Keratinocyte (primary cell): ENCODE measurements around the gene RPS2. TPM values are rescaled to one million over a fixed set of nuclear protein-coding genes. Genes with fewer than 3 reads are reported as not detected.
A peak's percentile ranks its signal among the peaks of the same experiment; 100 is the strongest.

ENCODE experiments used
- DNase-seq: peaks from one replicate; pipeline ENCODE4 v3.0.0-alpha.2; 2011; ENCODE audit warnings: low read depth, missing footprints, low spot score
- FAIRE-seq: peaks from 2 replicates; lab custom pipeline; 2011; peaks lifted over from hg19 to GRCh38; lab: Jason Lieb, UNC
- H2AFZ ChIP-seq: 2 replicates; pipeline ENCODE4 v1.6.0; 2012; ENCODE audit warnings: low read length, control low read depth, inconsistent platforms; ENCODE audit not compliant: control insufficient read depth
- H3K27ac ChIP-seq: 2 replicates; pipeline ENCODE4 v1.5.1; 2011; ENCODE audit warnings: low read length; ENCODE audit not compliant: control insufficient read depth, insufficient read depth
- H3K27me3 ChIP-seq: 3 replicates; pipeline ENCODE4 v1.6.0; 2011; ENCODE audit warnings: low read length; ENCODE audit not compliant: control insufficient read depth, insufficient read depth; ENCODE audit errors: extremely low read depth
- H3K36me3 ChIP-seq, 2 experiments: 2 replicates in 1 of 2; 3 replicates in 1 of 2; pipeline ENCODE4 v1.5.1; 2011; ENCODE audit warnings: low read length in 2 of 2, mild to moderate bottlenecking in 1 of 2; ENCODE audit not compliant: control insufficient read depth in 2 of 2, insufficient read depth in 2 of 2; ENCODE audit errors: extremely low read depth in 1 of 2
- H3K4me1 ChIP-seq: 3 replicates; pipeline ENCODE4 v1.5.1; 2011; ENCODE audit warnings: low read length; ENCODE audit not compliant: control insufficient read depth, insufficient read depth; ENCODE audit errors: extremely low read depth
- H3K4me2 ChIP-seq: 3 replicates; pipeline ENCODE4 v1.6.0; 2011; ENCODE audit warnings: low read depth, low read length; ENCODE audit not compliant: control insufficient read depth, insufficient read depth; ENCODE audit errors: extremely low read depth
- H3K4me3 ChIP-seq, 3 experiments: fragments of 200-600 bp in 1 of 3; sonication (generic) in 1 of 3; 2 replicates in 2 of 3; 3 replicates in 1 of 3; pipeline ENCODE4 v1.5.1; 2011 to 2016; ENCODE audit warnings: low read length in 3 of 3, mild to moderate bottlenecking in 3 of 3, control low read depth in 2 of 3, inconsistent platforms in 1 of 3, low read depth in 1 of 3, mixed read lengths in 1 of 3, mixed run types in 1 of 3, moderate library complexity in 1 of 3; ENCODE audit not compliant: control insufficient read depth in 2 of 3, insufficient read depth in 2 of 3; ENCODE audit errors: extremely low read depth in 1 of 3
- H3K79me2 ChIP-seq: 2 replicates; pipeline ENCODE4 v1.6.0; 2012; ENCODE audit warnings: low read length; ENCODE audit not compliant: control insufficient read depth, insufficient read depth
- H3K9ac ChIP-seq: 3 replicates; pipeline ENCODE4 v1.6.0; 2011; ENCODE audit warnings: low read length; ENCODE audit not compliant: control insufficient read depth, insufficient read depth; ENCODE audit errors: extremely low read depth
- H3K9me1 ChIP-seq: 3 replicates; pipeline ENCODE4 v1.6.0; 2011; ENCODE audit warnings: low read length; ENCODE audit not compliant: control insufficient read depth, insufficient read depth; ENCODE audit errors: extremely low read depth
- H3K9me3 ChIP-seq: 2 replicates; pipeline ENCODE4 v1.5.1; 2012; ENCODE audit warnings: low read depth, low read length; ENCODE audit not compliant: control insufficient read depth
- H4K20me1 ChIP-seq: 3 replicates; pipeline ENCODE4 v1.6.0; 2011; ENCODE audit warnings: low read length; ENCODE audit not compliant: control insufficient read depth, insufficient read depth; ENCODE audit errors: extremely low read depth
- EZH2 ChIP-seq: IDR thresholded peaks from one replicate; pipeline ENCODE4 v1.6.1; 2012; ENCODE audit warnings: inconsistent platforms, mild to moderate bottlenecking, low read length, moderate library complexity
- dilution Hi-C: fragments of 300-500 bp; cut with MboI; formaldehyde crosslinking; loops from one replicate; pipeline ENCODE4 v1.7.0; 2020; ENCODE audit warnings: low sequenced_read_pairs; ENCODE audit not compliant: extremely low pct_ligation_motif_present
- polyA plus RNA-seq, 5 experiments: library from polyadenylated mRNA; depleted of rRNA in 3 of 5; stranded (reverse) in 3 of 5; stranded (forward) in 1 of 5; unstranded in 1 of 5; fragments of >200 nt; gene quantifications; 1 replicate in 1 of 5; 2 replicates in 3 of 5; 3 replicates in 1 of 5; pipeline versions ENCODE4 v1.2.1 to v1.2.3, GENCODE V29; 2011 to 2012; ENCODE audit warnings: missing spikeins in 2 of 5, low read depth in 1 of 5, low replicate concordance in 1 of 5
- TF ChIP-seq, protein P1 (sequence below), 3 experiments: IDR thresholded peaks in 1 of 3; conservative IDR thresholded peaks in 1 of 3; optimal IDR thresholded peaks in 1 of 3; 2 replicates in 2 of 3; 3 replicates in 1 of 3; pipeline versions ENCODE3 to v1.5.1; 2011; ENCODE audit warnings: low read length in 3 of 3, mild to moderate bottlenecking in 3 of 3, moderate library complexity in 2 of 3, control low read depth in 1 of 3, inconsistent platforms in 1 of 3; ENCODE audit not compliant: insufficient read depth in 2 of 3; ENCODE audit errors: extremely low read depth in 1 of 3

Gene RPS2
- polyA plus RNA-seq, 1 donor (not counting 4 experiments of a cell fraction or from before 2014, with no cell fraction given) = 3,573 TPM

DNA sequence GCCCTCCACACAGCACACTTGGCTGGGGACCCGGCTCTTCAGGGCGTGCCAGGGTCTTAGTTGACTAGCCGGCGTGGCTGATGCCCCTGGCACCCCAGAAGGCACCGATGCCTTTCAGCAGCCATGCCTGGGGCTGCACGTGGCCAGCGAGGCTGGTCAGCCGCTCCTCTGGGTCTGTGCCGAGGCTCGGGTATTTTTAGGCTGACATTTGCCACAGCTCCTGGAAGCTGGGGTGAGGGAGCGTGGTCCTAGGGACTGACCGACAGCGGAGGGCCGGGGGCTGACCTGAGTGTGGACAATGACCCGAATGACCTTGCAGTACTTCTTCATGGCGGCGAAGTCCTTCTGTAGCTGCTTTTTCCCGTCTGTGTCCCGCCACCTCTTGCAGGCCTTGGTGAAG is 14.1 kb downstream of the RPS2 start:
- H3K4me2 ChIP-seq = peak overlapping the region; percentile 20
- no peaks in the 10 kb centered on the region for H3K9me3 ChIP-seq
- no peaks in the 10 kb centered on the region for H3K9me1 ChIP-seq
- peak overlapping the region; percentile 18 for H3K9ac ChIP-seq
- FAIRE-seq = no peak
- dilution Hi-C loops = no loop called here
- H3K27me3 ChIP-seq = no peaks in the 10 kb centered on the region
- TF ChIP-seq, protein P1, sequence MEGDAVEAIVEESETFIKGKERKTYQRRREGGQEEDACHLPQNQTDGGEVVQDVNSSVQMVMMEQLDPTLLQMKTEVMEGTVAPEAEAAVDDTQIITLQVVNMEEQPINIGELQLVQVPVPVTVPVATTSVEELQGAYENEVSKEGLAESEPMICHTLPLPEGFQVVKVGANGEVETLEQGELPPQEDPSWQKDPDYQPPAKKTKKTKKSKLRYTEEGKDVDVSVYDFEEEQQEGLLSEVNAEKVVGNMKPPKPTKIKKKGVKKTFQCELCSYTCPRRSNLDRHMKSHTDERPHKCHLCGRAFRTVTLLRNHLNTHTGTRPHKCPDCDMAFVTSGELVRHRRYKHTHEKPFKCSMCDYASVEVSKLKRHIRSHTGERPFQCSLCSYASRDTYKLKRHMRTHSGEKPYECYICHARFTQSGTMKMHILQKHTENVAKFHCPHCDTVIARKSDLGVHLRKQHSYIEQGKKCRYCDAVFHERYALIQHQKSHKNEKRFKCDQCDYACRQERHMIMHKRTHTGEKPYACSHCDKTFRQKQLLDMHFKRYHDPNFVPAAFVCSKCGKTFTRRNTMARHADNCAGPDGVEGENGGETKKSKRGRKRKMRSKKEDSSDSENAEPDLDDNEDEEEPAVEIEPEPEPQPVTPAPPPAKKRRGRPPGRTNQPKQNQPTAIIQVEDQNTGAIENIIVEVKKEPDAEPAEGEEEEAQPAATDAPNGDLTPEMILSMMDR (optimal IDR thresholded peaks at IDR 0.05 in 1 of 3, IDR thresholded peaks at IDR 0.05 in 1 of 3, conservative IDR thresholded peaks at IDR 0.05 in 1 of 3; ENCODE audit: extremely low read depth in 1 of 3, insufficient read depth in 2 of 3, low read length in 3 of 3) = no peak
- no peak for TF ChIP-seq EZH2
- H4K20me1 ChIP-seq = no peaks in the 10 kb centered on the region
- peaks cover 23% of the 10 kb centered on the region for H3K4me1 ChIP-seq
- peak overlapping the region; percentile 56 for H3K27ac ChIP-seq
- H3K36me3 ChIP-seq = no peaks in the 10 kb centered on the region
- no peak for DNase-seq
- peak overlapping the region; percentile 52 for H2AFZ ChIP-seq
- no peaks in the 10 kb centered on the region for H3K79me2 ChIP-seq
- peak overlapping the region in 1 of 3 experiments; percentile 19 for H3K4me3 ChIP-seq

DNA sequence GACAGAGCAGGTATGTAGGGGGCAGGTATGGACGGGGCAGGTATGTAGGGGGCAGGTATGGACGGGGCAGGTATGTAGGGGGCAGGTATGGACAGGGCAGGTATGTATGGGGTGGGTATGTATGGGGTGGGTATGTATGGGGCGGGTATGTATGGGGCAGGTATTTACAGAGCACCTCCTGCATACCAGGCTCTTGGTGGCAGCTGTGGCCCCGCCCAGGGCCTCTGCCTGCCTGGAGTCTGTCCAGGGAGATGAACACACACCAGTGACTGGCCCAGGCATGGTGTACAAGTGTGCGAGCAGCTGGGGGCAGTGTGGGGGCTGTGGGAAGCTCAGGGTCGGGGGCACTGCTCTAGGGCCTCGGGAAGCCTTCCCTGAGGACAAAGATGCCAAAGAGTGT is 14.6 kb downstream of the RPS2 start:
- no peaks in the 10 kb centered on the region for H4K20me1 ChIP-seq
- H3K4me3 ChIP-seq = no peak overlapping the region
- peak; percentile 100 for DNase-seq
- peak overlapping the region; percentile 56 for H3K27ac ChIP-seq
- peak; percentile 88 for FAIRE-seq
- H3K4me2 ChIP-seq = peak overlapping the region; percentile 20
- TF ChIP-seq EZH2 = no peak
- TF ChIP-seq, protein P1 (optimal IDR thresholded peaks at IDR 0.05 in 1 of 3, IDR thresholded peaks at IDR 0.05 in 1 of 3, conservative IDR thresholded peaks at IDR 0.05 in 1 of 3; ENCODE audit: extremely low read depth in 1 of 3, insufficient read depth in 2 of 3, low read length in 3 of 3) = peak in 2 of 3 experiments; percentile 46 to 56
- H3K27me3 ChIP-seq = no peaks in the 10 kb centered on the region
- H3K9me1 ChIP-seq = no peaks in the 10 kb centered on the region
- no peaks in the 10 kb centered on the region for H3K79me2 ChIP-seq
- no peaks in the 10 kb centered on the region for H3K9me3 ChIP-seq
- H2AFZ ChIP-seq = peak overlapping the region; percentile 52
- dilution Hi-C loops = no loop called here
- H3K9ac ChIP-seq = peak overlapping the region; percentile 18
- H3K36me3 ChIP-seq = no peaks in the 10 kb centered on the region
- peaks cover 23% of the 10 kb centered on the region for H3K4me1 ChIP-seq
